ENCODE results near the gene UNC5A. TPM values are rescaled to one million over a fixed set of nuclear protein-coding genes. Genes with fewer than 3 reads are reported as not detected.

UNC5A gene
- total RNA-seq, 4 donors from 2014 or later: not detected

GRCh38 chr5:176921714-176922113 lies 111.4 kb downstream of the UNC5A start:
- no peaks in the 10 kb centered on the region for H3K27me3 ChIP-seq
- TF ChIP-seq CTCF (IDR thresholded peaks at IDR 0.05) (no peak), POLR2A (IDR thresholded peaks at IDR 0.05) (no peak), EP300 (IDR thresholded peaks at IDR 0.05) (no peak)
- 75 to 83% methylated on average over 3 of the region's 3 CpGs for WGBS, 2 donors

GRCh38 chr5:176922817-176923216 lies 112.5 kb downstream of the UNC5A start:
- WGBS, 2 donors: 86 to 100% methylated on average over 2 of the region's 2 CpGs
- Histone ChIP-seq H3K36me3 (peaks cover 0 to 22% (median 0%) of the 10 kb centered on the region in 3 donors), H3K27me3 (no peaks in the 10 kb centered on the region), H3K4me3 (no peak overlapping the region), H3K9me3 (no peaks in the 10 kb centered on the region), H3K4me1 (no peaks in the 10 kb centered on the region), H3K27ac (no peak overlapping the region)
- TF ChIP-seq CTCF (IDR thresholded peaks at IDR 0.05) (no peak), EP300 (IDR thresholded peaks at IDR 0.05) (no peak), POLR2A (IDR thresholded peaks at IDR 0.05) (no peak)
- no peak for DNase-seq (ENCODE audit: low spot score in 2 of 2)

More at GRCh38 chr5:176921714-176922113, 111.4 kb downstream of the UNC5A start:
- H3K36me3 ChIP-seq: peaks cover 0 to 31% (median 0%) of the 10 kb centered on the region in 3 donors
- DNase-seq (ENCODE audit: low spot score in 2 of 2): no peak
- H3K4me1 ChIP-seq: no peaks in the 10 kb centered on the region
- no peak overlapping the region for H3K4me3 ChIP-seq
- H3K27ac ChIP-seq: no peak overlapping the region
- no peaks in the 10 kb centered on the region for H3K9me3 ChIP-seq

GRCh38 chr5:176927562-176927961 lies 117.2 kb downstream of the UNC5A start:
- Histone ChIP-seq H3K36me3 (peaks cover 0 to 46% (median 0%) of the 10 kb centered on the region in 3 donors), H3K4me3 (no peak overlapping the region), H3K9me3 (no peaks in the 10 kb centered on the region), H3K27ac (no peak overlapping the region), H3K4me1 (no peaks in the 10 kb centered on the region), H3K27me3 (no peaks in the 10 kb centered on the region)
- WGBS, 2 donors: 83 to 87% methylated on average over 3 of the region's 3 CpGs
- no peak for DNase-seq (ENCODE audit: low spot score in 2 of 2)
- TF ChIP-seq CTCF (IDR thresholded peaks at IDR 0.05) (no peak), POLR2A (IDR thresholded peaks at IDR 0.05) (no peak), EP300 (IDR thresholded peaks at IDR 0.05) (no peak)

- 91% methylated on average over 1 of the region's 1 CpG for WGBS, 2 donors
- no peak for TF ChIP-seq CTCF (IDR thresholded peaks at IDR 0.05)
- no peaks in the 10 kb centered on the region for H3K4me1 ChIP-seq
Observed at GRCh38 chr5:176929654-176930053, 119.3 kb downstream of the UNC5A start.

More at GRCh38 chr5:176929654-176930053, 119.3 kb downstream of the UNC5A start:
- peaks cover 0 to 51% (median 0%) of the 10 kb centered on the region in 3 donors for H3K36me3 ChIP-seq
- no peak for DNase-seq (ENCODE audit: low spot score in 2 of 2)
- H3K9me3 ChIP-seq: no peaks in the 10 kb centered on the region
- H3K27me3 ChIP-seq: no peaks in the 10 kb centered on the region
- H3K4me3 ChIP-seq: no peak overlapping the region
- no peak overlapping the region for H3K27ac ChIP-seq

Other genes starting within 250 kb of the UNC5A start
- gene GPRIN1, start 200.4 kb upstream of the UNC5A start, total RNA-seq: under 1 TPM in 2 of 4 donors, not detected in 2; 0.22 to 0.90 TPM
- not detected for gene SNCB, start 180.0 kb upstream of the UNC5A start, total RNA-seq
- not detected for gene EIF4E1B, start 179.9 kb upstream of the UNC5A start, total RNA-seq
- gene TSPAN17, start 163.1 kb upstream of the UNC5A start, total RNA-seq: 10 to 100 TPM; 11.0 to 25.8 (median 14.3) TPM
- gene HK3, start 88.8 kb downstream of the UNC5A start, total RNA-seq: 10 to 100 TPM in 2 of 4 donors, 1 to 10 TPM in 2; 6.7 to 24.0 (median 15.0) TPM
- 10 to 100 TPM; 40.2 to 56.7 (median 44.6) TPM for gene UIMC1, start 196.2 kb downstream of the UNC5A start, total RNA-seq
- gene ZNF346, start 212.1 kb downstream of the UNC5A start, total RNA-seq: 10 to 100 TPM; 17.6 to 24.9 (median 18.8) TPM